ENCODE results near the gene VWDE.
"Not testable (repeated sequence)": the region's sequence is repeated elsewhere in the genome, so short reads cannot be mapped to it uniquely, and the experiment has no call there.

The VWDE gene

DNA sequence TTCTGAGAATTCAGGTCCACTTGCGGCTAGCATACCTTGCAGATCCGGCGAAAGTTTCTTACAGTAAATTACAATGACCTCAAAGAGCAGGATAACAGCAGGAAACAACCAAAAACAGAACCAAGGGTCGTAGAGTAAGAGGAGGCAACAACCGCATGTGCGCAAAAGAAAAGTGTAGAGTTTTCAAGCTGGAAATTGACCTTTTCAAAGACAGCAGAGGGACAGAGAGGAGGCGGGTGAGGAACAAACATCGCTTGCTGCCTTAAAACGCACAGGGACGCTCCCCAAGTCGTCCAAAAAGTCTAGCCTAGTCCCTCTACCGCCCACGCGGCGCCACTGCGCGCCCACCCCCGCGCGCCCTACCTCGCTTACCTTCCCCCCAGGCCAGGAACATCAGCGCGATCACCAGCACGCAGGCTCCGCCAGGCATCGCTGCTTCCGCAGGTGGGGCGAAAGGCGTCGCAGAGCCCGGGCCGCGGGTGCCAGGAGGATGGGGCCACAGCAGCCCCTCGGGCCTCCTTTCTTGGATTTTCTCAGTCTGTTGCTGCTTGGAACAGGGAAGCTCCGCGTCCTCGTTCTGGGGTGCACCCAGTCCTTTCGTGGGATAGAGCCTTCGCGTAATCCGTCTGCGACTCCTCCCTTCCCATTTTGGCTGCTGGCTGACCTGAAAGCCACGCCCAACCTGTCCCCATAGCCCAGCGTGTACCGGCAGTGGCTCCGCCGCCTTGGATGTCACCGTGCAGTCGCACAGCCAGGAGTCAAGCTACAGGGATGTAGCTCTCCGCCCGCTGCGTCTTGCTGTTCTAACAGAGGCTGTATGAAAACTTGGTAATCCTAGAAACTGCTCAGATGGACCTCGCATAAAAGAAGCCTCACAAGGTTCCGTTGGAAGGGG, at the start of gene VWDE:
VWDE (minus strand) TSS at position 579 of the 895 bp plus-strand sequence; CDS start at position 430, 149 bp downstream.
- peak; percentile 91 to 96 for DNase-seq

DNA sequence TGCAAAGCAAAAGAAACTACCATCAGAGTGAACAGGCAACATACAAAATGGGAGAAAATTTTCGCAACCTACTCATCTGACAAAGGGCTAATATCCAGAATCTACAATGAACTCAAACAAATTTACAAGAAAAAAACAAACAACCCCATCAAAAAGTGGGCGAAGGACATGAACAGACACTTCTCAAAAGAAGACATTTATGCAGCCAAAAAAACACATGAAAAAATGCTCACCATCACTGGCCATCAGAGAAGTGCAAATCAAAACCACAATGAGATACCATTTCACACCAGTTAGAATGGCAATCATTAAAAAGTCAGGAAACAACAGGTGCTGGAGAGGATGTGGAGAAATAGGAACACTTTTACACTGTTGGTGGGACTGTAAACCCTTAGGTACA, 49.5 kb upstream of the VWDE start:
- DNase-seq = not testable (repeated sequence)

DNA sequence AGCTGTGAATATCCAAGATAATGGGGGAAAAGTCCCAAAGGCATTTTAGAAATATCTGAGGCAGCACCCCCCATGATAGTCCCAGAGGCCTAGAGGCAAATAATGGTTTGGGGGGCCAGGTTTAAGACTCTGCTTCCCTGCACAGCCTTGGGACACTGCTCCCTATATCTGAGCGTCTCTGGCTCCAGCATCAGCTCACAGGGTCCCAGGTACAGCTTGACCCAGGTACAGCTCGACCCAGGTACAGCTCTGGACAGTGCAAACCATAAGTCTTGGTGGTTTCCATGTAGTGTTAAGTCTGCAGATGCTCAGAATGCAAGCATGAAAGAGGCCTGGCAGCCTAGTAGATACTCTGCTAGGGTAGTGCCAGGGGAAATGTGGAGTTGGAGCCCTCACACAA, 47.0 kb upstream of the VWDE start:
- no peak for DNase-seq

DNA sequence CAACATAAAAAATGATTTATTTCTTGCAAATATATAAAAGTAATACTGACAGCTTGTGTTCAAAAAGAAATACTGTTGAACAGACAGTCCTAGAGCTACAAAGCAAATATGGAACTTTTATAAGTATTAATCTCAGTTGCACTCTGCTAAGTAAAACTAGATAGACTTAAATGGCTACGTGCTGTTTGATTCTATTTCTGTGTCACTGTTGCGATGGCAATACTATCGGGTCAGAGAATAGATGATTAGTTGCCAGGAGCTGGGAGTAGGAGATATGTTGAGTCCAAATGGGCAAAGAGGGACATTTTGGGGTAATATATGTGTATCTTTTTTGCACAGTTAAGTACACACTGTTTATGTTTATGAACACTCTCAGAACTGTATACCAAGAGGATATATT, 41.1 kb upstream of the VWDE start:
- no peak for DNase-seq

DNA sequence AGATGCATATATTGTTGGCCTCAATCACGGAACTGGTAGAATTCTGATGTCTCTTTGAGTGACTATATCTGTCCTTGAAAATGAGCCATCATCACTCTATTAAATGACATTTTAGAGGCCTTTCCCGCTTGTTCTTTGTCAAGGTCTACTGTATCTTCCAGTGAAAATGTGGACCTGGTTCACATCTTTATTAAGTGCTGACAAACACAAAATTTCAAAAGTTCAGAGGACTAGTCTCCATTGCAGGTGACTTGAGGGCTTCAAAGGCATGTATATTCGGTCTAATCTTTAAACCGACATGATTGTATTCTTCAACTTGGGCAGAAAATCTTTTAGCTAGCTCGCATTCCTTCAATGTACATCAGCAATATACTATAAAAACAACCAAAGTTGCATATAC, 36.6 kb upstream of the VWDE start:
- DNase-seq = no peak

DNA sequence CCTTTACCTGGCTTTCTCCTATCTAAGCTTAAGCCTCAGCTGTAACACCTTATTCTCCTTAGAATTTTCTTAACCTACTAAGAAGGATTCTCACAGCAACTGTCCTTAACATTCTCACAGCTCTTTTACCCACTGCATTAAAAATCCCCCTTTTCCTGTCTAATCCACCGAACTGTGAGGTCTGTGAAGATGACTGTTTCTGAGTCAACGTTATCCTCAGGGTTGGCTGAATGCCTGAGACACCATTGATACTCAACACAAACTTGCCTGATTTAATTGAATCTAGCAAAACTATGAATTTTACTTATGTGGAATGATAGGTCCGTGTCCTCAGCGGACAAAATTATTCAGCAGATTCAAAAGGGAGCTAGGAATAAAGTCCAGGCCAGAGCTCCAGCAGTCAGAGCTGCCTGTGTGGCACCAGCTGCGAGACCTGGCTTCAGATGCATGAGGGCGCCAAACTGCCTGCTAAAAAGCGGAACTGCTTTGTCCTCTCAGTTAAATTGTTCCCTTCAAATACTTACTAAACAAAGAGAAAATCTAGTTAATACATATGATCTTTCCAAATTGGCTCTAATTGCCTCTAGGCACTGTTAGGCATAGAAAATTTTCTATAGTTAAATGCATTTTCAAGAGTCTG, 33.4 kb upstream of the VWDE start:
- DNase-seq = peak in 1 of 2 experiments; percentile 58

DNA sequence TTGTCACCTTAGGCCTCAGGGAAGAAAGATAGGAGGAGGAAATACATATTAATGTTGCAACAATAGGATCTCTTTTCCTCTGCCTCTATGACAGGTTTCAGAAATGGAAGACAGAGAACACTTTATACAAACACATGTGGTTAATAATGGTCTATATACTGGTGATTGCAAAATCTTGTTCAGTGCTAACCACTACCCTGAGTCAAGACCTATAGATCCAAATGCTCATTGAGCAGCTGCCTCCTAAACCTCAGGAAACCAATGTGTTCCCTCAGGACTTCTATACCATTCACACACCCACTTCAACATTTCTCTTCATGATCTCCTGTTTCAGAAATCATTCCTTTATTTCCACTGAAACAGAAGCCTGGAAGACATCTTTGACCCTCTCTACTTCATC, 32.5 kb upstream of the VWDE start:
- DNase-seq = no peak

DNA sequence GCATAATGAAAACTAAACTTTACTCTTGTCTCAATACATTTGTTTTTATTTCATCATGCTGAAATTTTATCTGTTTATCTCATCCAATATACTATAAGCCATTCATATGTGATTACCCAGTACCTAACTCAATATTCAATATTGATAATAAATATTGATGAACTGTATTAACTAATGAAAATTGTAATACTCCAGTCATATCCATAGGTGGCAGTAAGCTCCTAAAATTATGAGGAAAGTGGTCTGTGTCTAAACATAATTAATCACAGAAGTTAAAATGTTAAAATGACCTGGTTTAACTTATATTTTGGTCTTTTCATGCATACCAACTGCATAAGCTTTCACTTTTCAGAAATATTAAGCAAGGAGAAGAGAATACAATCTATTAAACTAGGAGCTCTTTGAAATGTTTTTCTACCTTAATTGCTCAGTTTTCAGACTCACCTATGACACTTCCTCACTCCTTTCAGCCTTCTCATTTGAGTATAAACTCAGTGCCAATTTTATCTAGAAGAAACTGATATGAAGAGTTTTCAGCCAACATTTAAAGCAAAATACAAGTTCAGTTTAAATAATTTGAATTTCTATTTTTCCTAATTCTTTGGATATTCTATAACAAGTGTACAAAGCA, 30.5 kb upstream of the VWDE start:
- DNase-seq = peak in 1 of 2 experiments; percentile 23

DNA sequence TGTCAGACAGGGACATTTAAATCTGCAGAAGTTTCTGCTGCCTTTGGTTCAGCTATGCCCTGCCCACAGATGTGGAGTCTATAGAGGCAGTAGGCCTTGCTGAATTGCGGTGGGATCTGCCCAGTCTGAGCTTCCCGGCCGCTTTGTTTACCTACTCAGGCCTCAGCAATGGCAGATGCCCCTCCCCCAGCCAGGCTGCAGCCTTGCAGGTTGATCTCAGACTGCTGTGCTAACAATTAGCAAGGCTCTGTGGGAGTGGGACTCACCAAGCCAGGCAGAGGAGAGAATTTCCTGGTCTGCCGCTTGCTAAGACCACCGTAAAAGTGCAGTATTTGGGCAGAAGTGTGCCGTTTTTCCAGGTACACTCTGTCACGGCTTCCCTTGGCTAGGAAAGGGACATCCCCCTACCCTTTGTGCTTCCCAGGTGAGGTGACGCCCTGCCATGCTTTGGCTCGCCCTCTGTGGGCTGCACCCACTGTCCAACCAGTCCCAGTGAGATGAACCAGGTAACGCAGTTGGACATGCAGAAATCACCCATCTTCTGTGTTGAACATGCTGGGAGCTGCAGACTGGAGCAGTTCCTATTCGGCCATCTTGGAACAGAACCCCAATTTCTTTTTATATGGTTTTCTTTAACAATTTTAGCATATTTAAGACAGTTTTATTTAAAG, 28.4 kb upstream of the VWDE start:
- no peak for DNase-seq

DNA sequence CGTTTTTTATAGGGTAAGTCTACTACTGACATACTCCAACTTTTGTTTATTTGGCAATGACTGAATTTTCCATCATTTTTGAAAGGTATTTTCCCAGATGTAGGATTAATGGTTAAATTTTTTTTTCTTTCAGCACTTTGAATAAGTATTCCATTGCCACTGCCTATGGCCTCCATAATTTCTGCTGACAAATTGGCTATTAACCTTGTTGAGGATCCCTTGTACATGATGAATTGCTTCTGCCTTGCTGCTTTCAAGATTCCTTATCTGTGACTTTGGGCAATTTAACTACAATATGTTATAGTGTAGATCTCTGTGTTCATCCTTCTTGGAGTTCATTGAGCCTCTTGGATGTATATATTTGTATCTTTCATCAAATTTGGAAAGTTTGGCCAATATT, 21.6 kb upstream of the VWDE start:
- DNase-seq = no peak

DNA sequence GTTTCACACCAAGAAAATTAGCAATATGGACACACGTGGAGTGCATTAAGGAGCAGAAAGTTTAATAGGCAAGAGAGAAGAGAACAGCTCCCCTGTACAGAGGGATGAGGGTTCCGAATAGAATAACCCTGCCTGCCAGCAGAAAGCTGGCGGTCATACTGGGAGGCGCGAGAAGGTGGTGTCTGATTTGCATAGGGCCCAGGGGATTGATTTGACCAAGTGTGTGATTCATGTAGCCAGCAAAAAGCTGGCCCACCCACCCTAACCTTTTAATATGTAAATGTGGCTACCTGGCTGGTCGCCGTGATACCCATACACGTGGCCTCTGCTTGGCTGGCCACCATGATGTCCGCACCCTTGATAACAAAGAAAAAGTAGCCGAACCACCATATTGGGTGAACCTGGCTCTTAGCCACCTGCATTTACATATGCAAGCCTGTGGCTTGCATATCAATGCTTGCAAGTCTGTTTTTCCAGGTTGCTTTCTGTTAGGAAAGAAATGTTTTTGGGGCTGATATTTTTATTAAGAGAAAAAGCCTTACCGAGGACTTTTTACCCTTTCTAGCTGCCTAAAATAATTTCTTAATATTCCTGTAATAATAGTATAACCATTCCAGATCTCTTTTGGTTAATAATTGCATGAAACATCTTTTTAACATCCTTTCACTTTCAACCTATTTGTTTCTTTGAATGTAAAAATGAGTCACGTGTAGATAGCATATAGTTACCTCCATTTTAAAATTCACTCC, 20.5 kb upstream of the VWDE start:
- peak in 1 of 2 experiments; percentile 50 for DNase-seq

DNA sequence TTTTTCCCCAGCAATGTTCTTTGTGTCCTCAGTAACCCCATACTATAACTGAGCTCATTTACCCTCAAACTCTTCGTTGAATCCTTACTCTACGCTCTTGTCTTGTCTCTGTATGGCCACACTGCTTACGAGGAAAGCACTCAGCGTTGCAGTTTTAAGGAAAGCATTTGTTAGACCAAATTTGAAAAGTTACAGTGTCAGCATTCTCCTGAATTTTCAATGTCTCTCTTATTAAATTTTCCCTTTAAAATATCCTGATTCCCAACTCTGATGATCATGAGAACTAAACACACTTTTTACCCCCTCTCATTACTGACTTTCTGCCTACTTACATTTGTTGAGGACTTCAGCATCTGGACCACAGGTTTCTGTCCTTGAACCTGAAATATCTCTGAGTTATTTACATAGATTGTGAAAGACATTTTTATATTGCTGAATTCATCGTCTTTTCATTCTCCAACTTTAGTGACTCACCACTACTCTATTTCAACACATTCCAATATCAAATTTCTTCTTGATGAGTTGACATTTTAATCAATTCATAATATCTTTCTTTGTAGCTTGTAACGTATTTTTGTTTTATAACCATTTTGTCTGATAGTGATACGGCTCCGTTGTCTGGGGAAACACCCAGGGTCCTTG, 19.8 kb upstream of the VWDE start:
- no peak for DNase-seq

DNA sequence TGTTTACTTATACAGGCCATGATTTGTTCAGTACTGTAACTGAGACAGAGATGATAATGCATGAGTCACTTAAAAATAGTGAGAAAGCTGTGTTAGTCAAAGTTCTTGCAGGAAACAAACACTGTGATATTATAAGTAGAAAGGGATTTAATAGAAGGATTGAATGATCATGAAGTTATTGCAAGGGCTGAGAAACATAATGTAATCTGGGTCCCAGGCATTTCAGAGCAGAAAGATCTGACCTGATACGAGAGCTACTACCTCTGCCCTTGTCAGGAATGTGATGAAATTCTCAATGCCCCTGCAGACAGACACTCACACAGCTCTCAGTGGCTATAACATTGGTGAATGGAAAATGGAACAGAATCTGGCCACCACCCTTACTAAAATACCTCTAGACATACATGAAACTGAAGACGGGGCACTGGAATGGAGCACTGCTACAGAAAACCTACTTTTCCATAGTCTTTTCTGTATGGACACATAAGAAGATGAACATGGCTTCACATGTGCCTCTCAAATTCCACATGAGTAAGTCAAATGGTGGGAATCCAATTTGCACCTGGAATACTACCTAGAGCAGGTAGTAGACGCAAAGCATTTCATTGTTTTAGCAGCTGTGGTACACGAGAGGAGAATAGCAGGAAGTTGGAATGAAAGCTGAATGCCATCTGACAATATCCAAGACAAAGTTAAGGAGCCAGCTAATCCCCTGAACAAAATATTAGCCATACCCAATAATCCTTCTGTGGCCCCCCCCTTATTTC, 19.1 kb upstream of the VWDE start:
- no peak for DNase-seq

DNA sequence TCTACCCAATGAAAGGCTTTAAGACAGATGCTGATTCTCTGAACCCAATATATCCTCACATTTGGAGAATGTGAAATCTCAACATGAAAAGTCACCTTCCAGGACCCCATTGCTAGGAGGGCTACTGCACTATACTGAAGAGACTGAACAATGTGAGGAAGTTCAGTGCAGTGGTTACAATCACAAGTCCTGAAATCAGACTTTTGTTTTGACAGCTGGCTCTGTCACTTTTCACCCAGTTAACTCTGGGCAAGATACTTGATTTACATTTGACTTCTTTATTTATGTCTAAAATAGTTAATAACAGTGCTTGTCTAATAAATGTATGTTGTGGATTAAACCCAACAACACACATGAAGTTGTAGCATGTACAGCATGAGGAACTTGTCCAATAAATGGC, 14.8 kb upstream of the VWDE start:
- no peak for DNase-seq

DNA sequence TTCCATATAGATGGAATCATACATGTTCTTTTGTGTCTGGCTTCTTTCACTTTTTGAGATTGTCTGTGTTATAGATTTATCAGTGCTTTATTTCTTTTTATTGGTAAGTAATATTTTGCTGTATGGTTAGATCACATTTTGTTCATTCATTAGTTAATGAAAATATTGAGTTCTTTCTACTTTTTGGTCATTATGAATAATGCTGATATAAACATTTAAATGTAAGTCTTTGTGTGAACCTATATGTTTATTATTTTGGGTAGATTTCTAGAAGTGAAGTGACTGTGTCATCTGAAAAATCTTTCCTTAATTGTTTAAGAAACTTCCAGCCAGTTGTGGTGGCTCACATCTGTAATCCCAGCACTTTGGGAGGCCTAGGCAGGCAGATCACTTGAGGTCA, 11.4 kb upstream of the VWDE start:
- no peak for DNase-seq

DNA sequence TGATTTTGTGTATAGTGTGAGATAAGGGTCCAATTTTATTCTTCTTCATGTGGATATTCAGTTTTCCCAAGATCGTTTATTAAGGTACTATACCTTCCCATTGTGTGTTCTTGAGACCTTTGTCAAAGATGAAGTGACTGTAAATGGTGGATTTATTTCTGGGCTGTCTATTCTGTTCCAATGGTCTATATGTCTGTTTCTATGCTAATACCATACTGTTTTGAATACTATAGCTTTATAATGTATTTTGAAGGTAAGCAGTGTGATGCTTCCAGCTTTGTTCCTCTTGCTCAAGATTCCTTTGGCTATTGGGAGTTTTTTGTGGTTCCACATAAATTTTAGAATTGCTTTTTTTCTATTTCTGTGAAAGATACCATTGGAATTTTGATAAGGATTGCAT, 8.7 kb upstream of the VWDE start:
- DNase-seq = no peak

DNA sequence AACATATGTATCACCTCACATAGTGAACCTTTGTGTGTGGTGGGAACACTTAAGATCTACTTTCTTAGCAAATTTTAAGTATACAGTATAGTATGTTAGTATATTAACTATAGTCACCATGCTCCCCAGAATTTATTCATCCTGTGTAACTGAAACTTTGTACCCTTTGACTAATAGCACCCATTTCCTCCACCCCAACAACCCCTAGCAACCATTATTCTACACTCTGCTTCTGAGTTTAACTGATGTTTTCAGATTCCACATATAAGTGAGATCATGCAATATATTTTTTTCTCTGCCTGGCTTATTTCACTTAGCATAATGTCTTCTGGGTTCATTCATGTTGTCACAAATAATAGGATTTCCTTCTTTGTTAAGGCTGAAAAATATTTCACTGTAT, 6.9 kb upstream of the VWDE start:
- no peak for DNase-seq

DNA sequence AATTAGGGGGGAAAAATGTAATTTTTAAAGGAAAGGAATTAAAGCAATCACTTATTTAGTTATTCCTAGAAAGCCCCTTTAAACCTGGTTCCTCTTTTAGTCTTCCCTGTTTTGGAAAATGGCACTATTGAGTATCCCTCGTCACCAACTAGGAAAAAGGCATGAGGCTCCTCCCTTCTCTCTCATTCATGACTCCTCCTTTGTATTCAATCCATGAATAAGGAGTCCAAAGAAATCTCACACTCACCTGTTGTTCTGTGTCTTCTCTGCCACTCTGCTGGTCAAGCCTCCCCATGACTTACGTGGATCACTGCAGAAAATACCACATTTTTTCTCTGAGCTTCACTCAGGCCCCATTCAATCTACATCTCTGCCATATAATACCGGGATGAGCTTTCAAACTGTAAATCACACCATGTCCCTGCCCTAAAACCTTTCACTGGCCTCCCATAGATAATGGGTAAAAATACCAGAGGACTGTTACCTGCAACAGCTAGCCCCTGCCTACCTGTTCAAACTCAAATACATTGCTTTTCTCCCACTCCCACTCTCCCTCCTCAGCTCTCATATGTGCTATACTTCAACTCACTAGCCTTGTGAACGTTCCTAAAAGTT, 5.5 kb upstream of the VWDE start:
- DNase-seq = no peak

DNA sequence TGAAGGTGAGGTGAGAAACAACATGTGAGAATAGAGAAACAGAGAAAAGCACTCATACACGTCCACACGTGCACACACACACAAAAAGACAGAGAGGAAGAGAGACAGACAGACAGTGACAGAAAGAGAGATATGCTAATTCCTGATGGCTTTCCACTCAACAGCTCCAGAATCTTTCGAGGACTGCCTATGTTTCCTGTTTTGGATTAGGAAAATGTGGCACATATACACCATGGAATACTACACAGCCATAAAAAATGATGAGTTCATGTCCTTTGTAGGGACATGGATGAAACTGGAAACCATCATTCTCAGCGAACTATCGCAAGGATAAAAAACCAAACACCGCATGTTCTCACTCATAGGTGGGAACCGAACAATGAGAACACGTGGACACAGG, 4.0 kb upstream of the VWDE start:
- not testable (repeated sequence) for DNase-seq

DNA sequence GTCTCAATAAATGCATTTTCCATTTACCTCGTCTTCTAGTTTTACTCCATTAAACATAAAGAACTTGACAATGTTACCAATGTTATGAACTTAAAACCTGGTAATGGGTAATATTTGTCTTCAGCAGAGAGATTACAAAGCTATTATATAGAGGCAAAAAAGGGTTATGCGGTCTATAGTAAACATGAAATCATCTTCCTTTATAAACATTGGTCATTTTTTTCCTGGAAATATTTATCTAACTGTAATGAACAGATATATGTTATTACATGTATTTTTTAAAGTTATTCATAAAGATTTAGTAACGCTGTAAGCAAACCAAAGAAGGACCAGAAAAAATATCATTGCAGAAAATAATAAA, 1.3 kb downstream of the VWDE start:
- DNase-seq = no peak

Data from NCI-H526 (cell line).